Eye (tissue), 1 donor: ENCODE measurements around the gene DDIAS.
"Not testable (repeated sequence)": the region's sequence is repeated elsewhere in the genome, so short reads cannot be mapped to it uniquely, and the experiment has no call there.

Experiments used
- DNase-seq: peaks from one replicate; pipeline ENCODE4 v3.0.0-alpha.2; 2015

Gene DDIAS

GRCh38 chr11:82969811-82970210 lies 68.3 kb downstream of the DDIAS start:
- DNase-seq = no peak

- DNase-seq = not testable (repeated sequence)
Observed at GRCh38 chr11:82970507-82971083, 69.1 kb downstream of the DDIAS start.

- DNase-seq = not testable (repeated sequence)
Observed at GRCh38 chr11:82971519-82971946, 70.0 kb downstream of the DDIAS start.

DNA sequence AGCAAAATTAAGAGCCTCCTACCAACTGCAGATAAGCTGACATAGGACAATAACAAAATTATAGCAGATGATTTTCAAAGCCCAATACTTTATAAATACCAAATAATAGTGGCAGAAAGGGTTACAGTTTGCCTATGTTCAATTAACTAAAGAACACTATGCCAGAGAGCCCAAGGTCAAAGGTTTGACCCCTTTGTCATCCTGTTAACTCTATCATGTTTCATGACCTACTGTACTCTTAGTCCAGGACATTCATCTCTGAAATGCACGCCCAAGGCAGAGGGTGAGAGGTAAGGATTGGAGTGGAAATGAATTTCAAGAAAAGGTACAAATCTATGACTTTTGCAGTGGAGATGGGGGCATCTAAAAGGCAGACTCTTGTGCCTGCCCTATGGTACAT lies 70.6 kb downstream of the DDIAS start:
- DNase-seq = no peak

DNA sequence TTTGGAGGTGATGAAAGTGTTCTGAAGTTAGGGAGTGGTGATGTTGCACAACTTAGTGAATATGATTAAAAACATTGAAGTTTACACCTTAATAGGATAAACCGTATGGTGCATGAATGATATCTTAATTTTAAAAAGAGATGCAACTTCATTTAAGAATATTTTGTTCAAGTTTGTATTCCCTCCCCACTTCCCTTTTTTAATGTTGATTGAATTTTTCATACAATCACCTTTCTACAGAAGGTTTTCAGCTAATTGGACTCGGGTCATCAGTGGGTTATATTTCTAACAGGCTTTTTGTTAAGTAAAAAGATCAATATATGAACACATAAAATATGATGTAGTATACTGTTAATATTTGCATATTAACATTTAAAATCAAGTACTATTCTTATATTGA lies 72.6 kb downstream of the DDIAS start:
- no peak for DNase-seq

- DNase-seq = no peak
Observed at GRCh38 chr11:82974851-82975250, 73.3 kb downstream of the DDIAS start.

DNA sequence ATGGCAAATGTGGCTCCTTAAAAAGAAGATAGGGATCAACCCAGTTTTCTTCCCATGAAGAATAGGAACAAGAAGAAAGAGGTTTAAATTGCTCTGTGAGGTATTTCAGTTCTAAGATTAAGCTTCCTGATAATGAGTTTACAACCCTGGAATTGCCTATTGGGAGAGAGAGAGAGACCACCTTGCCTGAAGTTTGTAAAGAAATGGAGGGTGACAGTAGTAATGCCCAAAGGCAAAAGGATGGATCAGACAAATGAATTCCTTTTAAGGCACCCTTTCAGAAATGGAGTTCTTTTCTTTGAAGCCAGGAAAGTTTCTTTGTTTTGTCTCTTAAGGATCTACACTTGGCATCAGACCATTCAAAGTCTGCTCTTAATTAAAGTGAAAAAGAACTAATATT lies 74.3 kb downstream of the DDIAS start:
- DNase-seq = no peak

GRCh38 chr11:82976786-82977185 lies 75.2 kb downstream of the DDIAS start:
- no peak for DNase-seq

GRCh38 chr11:82978422-82979099 lies 77.0 kb downstream of the DDIAS start:
- no peak for DNase-seq

GRCh38 chr11:82979824-82980223 lies 78.3 kb downstream of the DDIAS start:
- DNase-seq = no peak

- no peak for DNase-seq
Observed at GRCh38 chr11:82980292-82980691, 78.8 kb downstream of the DDIAS start.

DNA sequence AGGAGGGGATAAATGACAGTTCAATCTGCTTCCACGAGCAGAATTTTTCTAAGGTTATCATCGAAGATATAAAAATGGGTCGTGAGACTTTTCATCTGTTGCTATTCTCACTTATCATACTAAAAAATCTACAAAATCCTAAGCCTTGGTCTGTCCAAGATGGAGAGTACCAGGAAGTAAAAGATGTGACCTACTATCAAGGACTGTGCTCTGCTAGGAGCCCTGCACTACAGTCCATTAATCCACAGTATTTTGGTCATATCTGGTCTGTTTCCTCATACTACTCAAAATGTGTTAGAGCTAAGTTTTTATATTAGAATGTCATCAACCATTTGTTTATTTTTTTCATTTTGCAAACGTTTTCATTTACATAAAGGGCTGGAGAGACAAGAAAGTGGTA lies 79.4 kb downstream of the DDIAS start:
- DNase-seq = no peak

GRCh38 chr11:82981852-82982251 lies 80.3 kb downstream of the DDIAS start:
- no peak for DNase-seq
